Esophagus muscularis mucosa (tissue), 4 donors: ENCODE data around the gene RFTN1.

Experiments used
- CTCF ChIP-seq, 3 experiments: fragments of 200-600 bp in 2 of 3; fragments of 450-650 bp in 1 of 3; sonication (generic) in 2 of 3; IDR thresholded peaks; one replicate each; pipeline ENCODE4 v1.5.1; 2017 to 2019; ENCODE audit warnings: antibody characterized with exemption in 3 of 3, mild to moderate bottlenecking in 2 of 3, moderate library complexity in 1 of 3
- EP300 ChIP-seq: sonication (generic); formaldehyde crosslinking; IDR thresholded peaks from one replicate; pipeline ENCODE4 v1.6.1; 2017; ENCODE audit warnings: antibody characterized with exemption
- POLR2A ChIP-seq: fragments of 450-650 bp; IDR thresholded peaks from one replicate; pipeline ENCODE4 v1.6.1; 2017; ENCODE audit warnings: antibody characterized with exemption, moderate library complexity, mild to moderate bottlenecking, low read depth

- TF ChIP-seq POLR2A: no peak
- no peak for TF ChIP-seq CTCF (IDR thresholded peaks at IDR 0.05)
- no peak for TF ChIP-seq EP300
Measured at GRCh38 chr3:16452261-16452660, 61.2 kb downstream of the RFTN1 start.
